HepG2 (cell line): Measurements from ENCODE around the gene RPLP2. TPM values are rescaled to one million over a fixed set of nuclear protein-coding genes. Genes with fewer than 3 reads are reported as not detected.

Source experiments
- ATAC-seq: fragments of 200-7000 bp; cut with Tn5 transposase; 3 replicates; pipeline ENCODE4 v1.9.1; 2020; ENCODE audit warnings: mild to moderate bottlenecking, moderate library complexity
- BruUV-seq: library from RNA; stranded (reverse); fragments of 400-500 nt; replicated peaks from 2 replicates; lab custom pipeline; 2021; lab: Mats Ljungman, UMichigan
- CTCF ChIA-PET: fragments of 300-600 bp; formaldehyde crosslinking; extraction: SDS; loops from one replicate; lab custom pipeline; 2021; ENCODE audit warnings: low total read pairs, inconsistent platforms, low intra/inter-chr PET ratio; lab: Yijun Ruan, JAX
- POLR2A ChIA-PET: fragments of 350-600 bp; sonication (Branson Sonifier 250); formaldehyde crosslinking; loops from one replicate; lab custom pipeline; 2020; ENCODE audit warnings: antibody characterized with exemption, inconsistent platforms; lab: Yijun Ruan, JAX
- DNase-seq: peaks from one replicate; pipeline ENCODE4 v3.0.0-alpha.2; 2015; ENCODE audit warnings: low spot score
- FAIRE-seq: peaks from 3 replicates; lab custom pipeline; 2011; peaks lifted over from hg19 to GRCh38; lab: Jason Lieb, UNC
- H2AFZ ChIP-seq: one replicate; pipeline ENCODE4 v1.6.1; 2011; ENCODE audit warnings: low read length, inconsistent platforms
- H3K27ac ChIP-seq: fragments of 300-600 bp; 3 replicates; pipeline ENCODE4 v1.8.0; 2011; ENCODE audit warnings: mixed run types, mild to moderate bottlenecking, mixed read lengths, low read length, inconsistent platforms; ENCODE audit not compliant: insufficient read depth; ENCODE audit errors: extremely low read length
- H3K27me3 ChIP-seq, 2 experiments: fragments of 200-600 bp in 1 of 2; 2 replicates in 1 of 2; 3 replicates in 1 of 2; pipeline versions ENCODE4 v1.6.0 to v1.8.0; 2011; ENCODE audit warnings: low read length in 2 of 2, mild to moderate bottlenecking in 2 of 2, moderate library complexity in 2 of 2, inconsistent platforms in 1 of 2; ENCODE audit not compliant: insufficient read depth in 2 of 2, control insufficient read depth in 1 of 2
- H3K36me3 ChIP-seq, 2 experiments: fragments of 200-600 bp in 1 of 2; replicated peaks in 1 of 2; 2 replicates in 1 of 2; 3 replicates in 1 of 2; pipeline versions ENCODE4 v1.5.1 to v1.8.0; 2011; ENCODE audit warnings: low read length in 2 of 2, inconsistent platforms in 1 of 2; ENCODE audit not compliant: insufficient read depth in 2 of 2, control insufficient read depth in 1 of 2
- H3K4me1 ChIP-seq: 2 replicates; pipeline ENCODE4 v1.5.1; 2012; ENCODE audit warnings: low read length, inconsistent platforms; ENCODE audit not compliant: insufficient read depth
- H3K4me2 ChIP-seq: 2 replicates; pipeline ENCODE4 v1.6.0; 2011; ENCODE audit warnings: low read depth, low read length, inconsistent platforms
- H3K4me3 ChIP-seq, 3 experiments: fragments of 200-600 bp in 1 of 3; sonication (generic), shearing (Covaris generic) in 1 of 3; replicated peaks in 1 of 3; 2 replicates each; pipeline ENCODE4 v1.5.1; 2011 to 2016; ENCODE audit warnings: low read length in 3 of 3, inconsistent platforms in 2 of 3, low read depth in 2 of 3, mild to moderate bottlenecking in 2 of 3, control low read depth in 1 of 3, mixed read lengths in 1 of 3; ENCODE audit not compliant: insufficient read depth in 1 of 3
- H3K79me2 ChIP-seq: one replicate; pipeline ENCODE4 v1.6.1; 2011; ENCODE audit warnings: low read length, inconsistent platforms; ENCODE audit not compliant: insufficient read depth
- H3K9ac ChIP-seq: 2 replicates; pipeline ENCODE4 v1.6.0; 2011; ENCODE audit warnings: mild to moderate bottlenecking, low read depth, low read length, inconsistent platforms; ENCODE audit not compliant: insufficient read depth
- H3K9me3 ChIP-seq: 2 replicates; pipeline ENCODE4 v1.5.1; 2012; ENCODE audit warnings: mild to moderate bottlenecking, low read length
- H4K20me1 ChIP-seq: 2 replicates; pipeline ENCODE4 v1.6.0; 2011; ENCODE audit warnings: inconsistent platforms, mild to moderate bottlenecking, low read length, moderate library complexity; ENCODE audit not compliant: insufficient read depth
- CC2D1A ChIP-seq: sonication (generic); formaldehyde crosslinking; IDR thresholded peaks from 2 replicates; pipeline ENCODE4 v1.8.1; 2023; ENCODE audit warnings: mild to moderate bottlenecking, missing genetic modification reagents
- EED ChIP-seq: sonication (generic); formaldehyde crosslinking; IDR thresholded peaks from 2 replicates; pipeline ENCODE4 v1.5.0; 2020; ENCODE audit warnings: mild to moderate bottlenecking, missing genetic modification reagents
- ELF1 ChIP-seq: sonication (generic); formaldehyde crosslinking; IDR thresholded peaks from 2 replicates; pipeline ENCODE4 v1.4.0; 2020; ENCODE audit warnings: missing genetic modification reagents
- ESRRA ChIP-seq: sonication (generic); formaldehyde crosslinking; IDR thresholded peaks from 2 replicates; pipeline ENCODE4 v1.5.1; 2020; ENCODE audit warnings: mild to moderate bottlenecking, low read depth, missing genetic modification reagents
- KDM2A ChIP-seq: sonication (generic); formaldehyde crosslinking; IDR thresholded peaks from 2 replicates; pipeline ENCODE4 v1.4.0; 2020; ENCODE audit warnings: low read depth, missing genetic modification reagents, borderline replicate concordance
- MTA1 ChIP-seq: sonication (generic); formaldehyde crosslinking; IDR thresholded peaks from 2 replicates; pipeline ENCODE4 v1.4.0; 2020; ENCODE audit warnings: missing genetic modification reagents, mild to moderate bottlenecking, borderline replicate concordance
- PHF21A ChIP-seq: sonication (generic); formaldehyde crosslinking; IDR thresholded peaks from 2 replicates; pipeline ENCODE4 v1.5.0; 2020; ENCODE audit warnings: mild to moderate bottlenecking, missing genetic modification reagents
- POLR2AphosphoS2 ChIP-seq: IDR thresholded peaks from 2 replicates; pipeline ENCODE4 v1.6.1; 2011; ENCODE audit warnings: low read depth, low read length, improper control_type of control experiment
- POLR2G ChIP-seq: fragments of 200-400 bp; formaldehyde crosslinking; IDR thresholded peaks from 2 replicates; pipeline ENCODE4 v1.6.1; 2018; ENCODE audit warnings: mild to moderate bottlenecking, low read depth, low read length, moderate library complexity
- SALL1 ChIP-seq: sonication (generic); formaldehyde crosslinking; IDR thresholded peaks from 2 replicates; pipeline ENCODE4 v1.8.0; 2022; ENCODE audit warnings: mild to moderate bottlenecking, missing genetic modification reagents
- SIN3A ChIP-seq: IDR thresholded peaks from 2 replicates; pipeline ENCODE4 v1.6.1; 2011; ENCODE audit warnings: low read depth, mild to moderate bottlenecking, control low read depth, low read length, borderline replicate concordance
- ZKSCAN5 ChIP-seq: sonication (generic); formaldehyde crosslinking; IDR thresholded peaks from 2 replicates; pipeline ENCODE4 v1.5.1; 2020; ENCODE audit warnings: mild to moderate bottlenecking, missing genetic modification reagents
- ZNF552 ChIP-seq: sonication (generic); formaldehyde crosslinking; IDR thresholded peaks from 2 replicates; pipeline ENCODE4 v1.9.0; 2022; ENCODE audit warnings: missing genetic modification reagents, mild to moderate bottlenecking, borderline replicate concordance
- WGBS: methylation state at CpG from one replicate; pipeline ENCODE4 v1.1.6; 2017; ENCODE audit warnings: low lambda C conversion rate; 5-methylcytosine and 5-hydroxymethylcytosine counted together
- in situ Hi-C: cut with HindIII; loops from 2 replicates; pipeline ENCODE4 v1.10.0; 2017; ENCODE audit warnings: low pct_unique_long_range_greater_than_20kb; ENCODE audit not compliant: extremely low pct_ligation_motif_present
- intact Hi-C: fragments of 100-400 bp; cut with micrococcal nuclease; formaldehyde crosslinking; loops from one replicate; pipeline ENCODE4 v1.10.0; 2022; ENCODE audit not compliant: unreplicated experiment
- polyA plus RNA-seq, 8 experiments: library from polyadenylated mRNA; depleted of rRNA in 3 of 8; stranded (reverse) in 7 of 8; unstranded in 1 of 8; fragments of >200 nt; fragmentation: Illumina TruSeq in 4 of 8; extraction: Trizol in 4 of 8; gene quantifications; 2 replicates each; pipeline versions ENCODE4 v1.2.1 to v1.2.3, GENCODE V29; 2011 to 2016; ENCODE audit warnings: low read depth in 4 of 8, missing spikeins in 1 of 8, mixed read lengths in 1 of 8; ENCODE audit not compliant: insufficient read depth in 1 of 8
- total RNA-seq, 5 experiments: library from RNA; depleted of rRNA; stranded (reverse); fragments of >200 nt; fragmentation: Illumina TruSeq; extraction: Trizol; gene quantifications; 2 replicates each; pipeline ENCODE4 v1.2.3, GENCODE V29; 2016; ENCODE audit warnings: low read depth in 1 of 5
- TF ChIP-seq, protein P1 (sequence below): sonication (generic); formaldehyde crosslinking; conservative IDR thresholded peaks from 2 replicates; pipeline ENCODE4 v1.8.0; 2022; ENCODE audit warnings: mild to moderate bottlenecking, moderate library complexity, missing genetic modification reagents
- TF ChIP-seq, protein P2 (sequence below): sonication (generic); formaldehyde crosslinking; IDR thresholded peaks from 2 replicates; pipeline ENCODE4 v1.5.1; 2020; ENCODE audit warnings: mild to moderate bottlenecking, missing genetic modification reagents, borderline replicate concordance
- TF ChIP-seq, protein P3 (sequence below): sonication (generic); formaldehyde crosslinking; IDR thresholded peaks from 2 replicates; pipeline ENCODE4 v1.5.1; 2020; ENCODE audit warnings: mild to moderate bottlenecking, missing genetic modification reagents, moderate library complexity

The RPLP2 gene
- total and polyA plus RNA-seq, 2 of the 13 experiments (the other 11 are each of a cell fraction or from before 2014, with no cell fraction given), result 978 to 2,106 TPM

DNA sequence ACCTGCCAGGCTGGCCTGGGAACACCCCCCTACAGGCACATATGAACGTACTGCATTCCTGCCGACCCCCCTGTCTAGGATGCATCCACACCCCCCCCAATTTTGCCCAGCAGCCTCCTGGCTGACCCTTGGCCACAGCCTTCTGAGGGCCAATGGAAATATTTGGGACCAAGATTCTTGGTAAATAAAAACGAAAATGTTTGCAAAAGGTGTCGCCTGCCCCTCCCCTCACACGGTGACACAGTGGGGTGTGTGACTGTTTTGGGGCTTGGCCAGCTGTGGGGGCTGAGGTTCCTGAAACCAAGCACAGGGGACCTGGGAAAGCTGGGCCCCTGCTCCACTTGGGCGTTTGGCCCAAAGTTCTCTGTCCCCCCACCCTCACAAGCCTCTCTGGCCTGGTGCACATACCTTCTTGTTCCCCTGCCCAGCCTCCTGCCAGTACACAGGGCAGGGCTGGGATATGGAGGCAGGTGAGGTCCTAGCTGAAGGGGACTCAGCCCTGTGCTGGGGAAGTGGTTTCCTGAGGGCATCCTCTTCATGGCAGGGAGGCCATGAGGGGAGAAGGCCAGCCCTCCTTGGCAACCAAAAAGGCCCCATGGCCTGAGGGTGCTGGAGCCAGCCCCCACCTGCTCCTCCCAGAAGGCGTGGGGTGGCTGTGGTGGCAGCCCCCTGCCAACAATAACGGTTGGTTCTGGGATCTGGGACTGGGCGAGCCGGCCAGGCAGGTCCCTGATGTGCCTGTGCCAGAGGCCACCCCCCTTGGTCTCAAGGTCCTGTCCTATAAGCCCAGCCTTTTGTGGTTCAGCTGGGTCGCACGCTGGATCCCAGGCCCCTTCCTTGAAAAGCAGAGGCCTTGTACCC lies 15.8 kb downstream of the RPLP2 start:
- WGBS, result 30% methylated on average over 5 of the region's 12 CpGs
- in situ Hi-C loops (no loop called here), intact Hi-C loops (no loop called here)
- no peak overlapping the region for H2AFZ ChIP-seq
- H3K4me2 ChIP-seq, result peak overlapping the region; percentile 91
- DNase-seq (no peak), FAIRE-seq (no peak), ATAC-seq (peak; percentile 1; the same call in 2 of the 3 replicates)
- peaks cover 14% of the 10 kb centered on the region for H3K79me2 ChIP-seq
- no peaks in the 10 kb centered on the region for H3K27me3 ChIP-seq
- peak overlapping the region; percentile 11 for H3K27ac ChIP-seq
- H3K36me3 ChIP-seq, result peaks cover 7 to 22% of the 10 kb centered on the region in 2 experiments; a peak in 4 of 5 replicates
- no TSS peak for BruUV-seq
- CTCF ChIA-PET, result no interaction called here
- H3K9me3 ChIP-seq, result no peaks in the 10 kb centered on the region
- peaks cover 13% of the 10 kb centered on the region for H4K20me1 ChIP-seq
- H3K4me1 ChIP-seq, result peaks cover 65% of the 10 kb centered on the region
- H3K4me3 ChIP-seq, result peak overlapping the region in 1 of 3 experiments; percentile 80; a peak in 1 of 6 replicates
- POLR2A ChIA-PET, result interaction anchor here (0.9 to 16.1 kb wide), 8 partner anchors 6 to 121 kb away, joined by 3 to 264 read pairs (median 4); partner anchors contain the start of genes EPS8L2, PNPLA2, POLR2L and RPLP2
- no peak overlapping the region; the same call in 1 of the 2 replicates for H3K9ac ChIP-seq
- TF ChIP-seq, protein P1, sequence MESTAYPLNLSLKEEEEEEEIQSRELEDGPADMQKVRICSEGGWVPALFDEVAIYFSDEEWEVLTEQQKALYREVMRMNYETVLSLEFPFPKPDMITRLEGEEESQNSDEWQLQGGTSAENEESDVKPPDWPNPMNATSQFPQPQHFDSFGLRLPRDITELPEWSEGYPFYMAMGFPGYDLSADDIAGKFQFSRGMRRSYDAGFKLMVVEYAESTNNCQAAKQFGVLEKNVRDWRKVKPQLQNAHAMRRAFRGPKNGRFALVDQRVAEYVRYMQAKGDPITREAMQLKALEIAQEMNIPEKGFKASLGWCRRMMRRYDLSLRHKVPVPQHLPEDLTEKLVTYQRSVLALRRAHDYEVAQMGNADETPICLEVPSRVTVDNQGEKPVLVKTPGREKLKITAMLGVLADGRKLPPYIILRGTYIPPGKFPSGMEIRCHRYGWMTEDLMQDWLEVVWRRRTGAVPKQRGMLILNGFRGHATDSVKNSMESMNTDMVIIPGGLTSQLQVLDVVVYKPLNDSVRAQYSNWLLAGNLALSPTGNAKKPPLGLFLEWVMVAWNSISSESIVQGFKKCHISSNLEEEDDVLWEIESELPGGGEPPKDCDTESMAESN (CRISPR knock-in tag), result no peak; the same call in 1 of the 2 replicates
- TF ChIP-seq PHF21A (CRISPR knock-in tag), result no peak
- TF ChIP-seq CC2D1A, result no peak
- TF ChIP-seq POLR2AphosphoS2, result peak; percentile 6; the same call in 1 of the 2 replicates
- no peak for TF ChIP-seq ZKSCAN5 (CRISPR knock-in tag)
- no peak for TF ChIP-seq SALL1 (CRISPR knock-in tag)
- no peak for TF ChIP-seq ZNF552
- peak; percentile 63; the same call in 1 of the 2 replicates for TF ChIP-seq POLR2G
- peak; percentile 6; the same call in 1 of the 2 replicates for TF ChIP-seq KDM2A (CRISPR knock-in tag)
- TF ChIP-seq ESRRA (CRISPR knock-in tag), result no peak
- no peak for TF ChIP-seq ELF1 (CRISPR knock-in tag)
- TF ChIP-seq, protein P2, sequence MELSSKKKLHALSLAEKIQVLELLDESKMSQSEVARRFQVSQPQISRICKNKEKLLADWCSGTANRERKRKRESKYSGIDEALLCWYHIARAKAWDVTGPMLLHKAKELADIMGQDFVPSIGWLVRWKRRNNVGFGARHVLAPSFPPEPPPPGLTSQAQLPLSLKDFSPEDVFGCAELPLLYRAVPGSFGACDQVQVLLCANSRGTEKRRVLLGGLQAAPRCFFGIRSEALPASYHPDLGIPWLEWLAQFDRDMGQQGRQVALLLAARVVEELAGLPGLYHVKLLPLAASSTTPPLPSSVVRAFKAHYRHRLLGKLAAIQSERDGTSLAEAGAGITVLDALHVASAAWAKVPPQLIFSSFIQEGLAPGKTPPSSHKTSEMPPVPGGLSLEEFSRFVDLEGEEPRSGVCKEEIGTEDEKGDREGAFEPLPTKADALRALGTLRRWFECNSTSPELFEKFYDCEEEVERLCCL (CRISPR knock-in tag), result no peak
- no peak for TF ChIP-seq SIN3A
- TF ChIP-seq MTA1 (CRISPR knock-in tag), result no peak
- TF ChIP-seq EED (CRISPR knock-in tag), result no peak
- TF ChIP-seq, protein P3, sequence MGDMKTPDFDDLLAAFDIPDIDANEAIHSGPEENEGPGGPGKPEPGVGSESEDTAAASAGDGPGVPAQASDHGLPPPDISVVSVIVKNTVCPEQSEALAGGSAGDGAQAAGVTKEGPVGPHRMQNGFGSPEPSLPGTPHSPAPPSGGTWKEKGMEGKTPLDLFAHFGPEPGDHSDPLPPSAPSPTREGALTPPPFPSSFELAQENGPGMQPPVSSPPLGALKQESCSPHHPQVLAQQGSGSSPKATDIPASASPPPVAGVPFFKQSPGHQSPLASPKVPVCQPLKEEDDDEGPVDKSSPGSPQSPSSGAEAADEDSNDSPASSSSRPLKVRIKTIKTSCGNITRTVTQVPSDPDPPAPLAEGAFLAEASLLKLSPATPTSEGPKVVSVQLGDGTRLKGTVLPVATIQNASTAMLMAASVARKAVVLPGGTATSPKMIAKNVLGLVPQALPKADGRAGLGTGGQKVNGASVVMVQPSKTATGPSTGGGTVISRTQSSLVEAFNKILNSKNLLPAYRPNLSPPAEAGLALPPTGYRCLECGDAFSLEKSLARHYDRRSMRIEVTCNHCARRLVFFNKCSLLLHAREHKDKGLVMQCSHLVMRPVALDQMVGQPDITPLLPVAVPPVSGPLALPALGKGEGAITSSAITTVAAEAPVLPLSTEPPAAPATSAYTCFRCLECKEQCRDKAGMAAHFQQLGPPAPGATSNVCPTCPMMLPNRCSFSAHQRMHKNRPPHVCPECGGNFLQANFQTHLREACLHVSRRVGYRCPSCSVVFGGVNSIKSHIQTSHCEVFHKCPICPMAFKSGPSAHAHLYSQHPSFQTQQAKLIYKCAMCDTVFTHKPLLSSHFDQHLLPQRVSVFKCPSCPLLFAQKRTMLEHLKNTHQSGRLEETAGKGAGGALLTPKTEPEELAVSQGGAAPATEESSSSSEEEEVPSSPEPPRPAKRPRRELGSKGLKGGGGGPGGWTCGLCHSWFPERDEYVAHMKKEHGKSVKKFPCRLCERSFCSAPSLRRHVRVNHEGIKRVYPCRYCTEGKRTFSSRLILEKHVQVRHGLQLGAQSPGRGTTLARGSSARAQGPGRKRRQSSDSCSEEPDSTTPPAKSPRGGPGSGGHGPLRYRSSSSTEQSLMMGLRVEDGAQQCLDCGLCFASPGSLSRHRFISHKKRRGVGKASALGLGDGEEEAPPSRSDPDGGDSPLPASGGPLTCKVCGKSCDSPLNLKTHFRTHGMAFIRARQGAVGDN, result peak; percentile 44; the same call in 1 of the 2 replicates
